ENCODE data around the gene TCF25. TPM values are rescaled to one million over a fixed set of nuclear protein-coding genes. Genes with fewer than 3 reads are reported as not detected.

TCF25 gene
- total RNA-seq, 1 donor from 2014 or later = 237 TPM

GRCh38 chr16:89902980-89903379 is 29.6 kb downstream of the TCF25 start:
- no peak overlapping the region for H3K4me3 ChIP-seq
- DNase-seq (ENCODE audit: low spot score in 2 of 2) = no peak
- peaks cover 79% of the 10 kb centered on the region in 2 donors for H3K36me3 ChIP-seq

GRCh38 chr16:89903908-89904515 is 30.6 kb downstream of the TCF25 start:
- Histone ChIP-seq H3K36me3 (peaks cover 76 to 77% of the 10 kb centered on the region in 2 donors), H3K4me1 (no peaks in the 10 kb centered on the region), H3K9me3 (no peaks in the 10 kb centered on the region), H3K4me3 (no peak overlapping the region), H3K27me3 (no peaks in the 10 kb centered on the region), H3K27ac (no peak overlapping the region)
- intact Hi-C loops (cut with DNase I) = no loop called here
- DNase-seq (ENCODE audit: low spot score in 2 of 2) = no peak
- no peak for TF ChIP-seq CTCF (IDR thresholded peaks at IDR 0.05)

More at GRCh38 chr16:89902980-89903379, 29.6 kb downstream of the TCF25 start:
- Histone ChIP-seq H3K9me3 (no peaks in the 10 kb centered on the region), H3K27ac (no peak overlapping the region), H3K4me1 (no peaks in the 10 kb centered on the region), H3K27me3 (no peaks in the 10 kb centered on the region)
- intact Hi-C loops (cut with DNase I) = no loop called here
- TF ChIP-seq CTCF (IDR thresholded peaks at IDR 0.05) = no peak

GRCh38 chr16:89904606-89905510 is 31.5 kb downstream of the TCF25 start:
- peaks cover 74 to 76% of the 10 kb centered on the region in 2 donors for H3K36me3 ChIP-seq
- TF ChIP-seq CTCF (IDR thresholded peaks at IDR 0.05) = no peak
- no peak overlapping the region for H3K4me3 ChIP-seq
- no peak for DNase-seq (ENCODE audit: low spot score in 2 of 2)
- no peaks in the 10 kb centered on the region for H3K4me1 ChIP-seq
- H3K27ac ChIP-seq = no peak overlapping the region
- H3K9me3 ChIP-seq = no peaks in the 10 kb centered on the region
- H3K27me3 ChIP-seq = no peaks in the 10 kb centered on the region
- intact Hi-C loops (cut with DNase I) = no loop called here

- DNase-seq (ENCODE audit: low spot score in 2 of 2) = no peak
- Histone ChIP-seq H3K27ac (no peak overlapping the region), H3K27me3 (no peaks in the 10 kb centered on the region), H3K9me3 (no peaks in the 10 kb centered on the region), H3K4me1 (no peaks in the 10 kb centered on the region), H3K4me3 (no peak overlapping the region), H3K36me3 (peaks cover 71 to 76% of the 10 kb centered on the region in 2 donors)
- intact Hi-C loops (cut with DNase I) = no loop called here
- TF ChIP-seq CTCF (IDR thresholded peaks at IDR 0.05) = no peak
These were observed 32.2 kb downstream of the TCF25 start for GRCh38 chr16:89905511-89906139.

GRCh38 chr16:89906140-89907025 is 33.0 kb downstream of the TCF25 start:
- no peak for DNase-seq (ENCODE audit: low spot score in 2 of 2)
- TF ChIP-seq CTCF (IDR thresholded peaks at IDR 0.05) = no peak
- H3K27ac ChIP-seq = no peak overlapping the region
- H3K36me3 ChIP-seq = peaks cover 72 to 77% of the 10 kb centered on the region in 2 donors
- intact Hi-C loops (cut with DNase I) = no loop called here
- H3K4me3 ChIP-seq = no peak overlapping the region
- H3K4me1 ChIP-seq = no peaks in the 10 kb centered on the region
- H3K9me3 ChIP-seq = no peaks in the 10 kb centered on the region
- no peaks in the 10 kb centered on the region for H3K27me3 ChIP-seq
